Stimulated activated CD8-positive, alpha-beta memory T cell treated with anti-CD3 and anti-CD28 coated beads, Interleukin-12 subunit alpha, Interleukin-12 subunit beta, amount 100 ng/mL, for 24 hours (primary cell): ENCODE data around the gene IQSEC3.

ENCODE experiments used
- DNase-seq: peaks from one replicate; pipeline ENCODE4 v3.0.0-alpha.2; 2020; ENCODE audit errors: extremely low read depth

Gene IQSEC3

DNA sequence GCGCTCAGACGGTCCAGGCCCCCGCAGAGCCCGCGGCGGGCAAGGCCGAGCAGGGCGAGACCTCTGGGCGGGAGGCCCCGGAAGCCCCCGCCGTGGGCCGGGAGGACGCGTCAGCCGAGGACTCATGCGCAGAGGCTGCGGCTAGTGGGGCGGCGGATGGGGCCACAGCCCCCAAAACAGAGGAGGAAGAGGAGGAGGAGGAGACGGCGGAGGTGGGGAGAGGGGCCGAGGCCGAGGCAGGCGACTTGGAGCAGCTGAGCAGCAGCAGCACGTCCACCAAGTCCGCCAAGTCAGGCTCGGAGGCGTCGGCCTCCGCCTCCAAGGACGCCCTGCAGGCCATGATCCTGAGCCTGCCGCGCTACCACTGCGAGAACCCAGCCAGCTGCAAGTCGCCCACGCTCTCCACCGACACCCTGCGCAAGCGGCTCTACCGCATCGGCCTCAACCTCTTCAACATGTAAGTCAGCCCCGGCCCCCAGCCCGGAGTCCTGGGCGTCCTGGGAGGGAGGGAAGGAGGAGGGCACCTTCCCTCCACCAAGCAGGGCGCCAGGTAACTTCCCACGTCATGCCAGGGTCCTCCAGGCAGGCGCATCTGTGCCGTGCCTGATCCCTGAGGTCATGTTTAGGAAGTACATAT, 72.4 kb downstream of the IQSEC3 start:
- DNase-seq: no peak

DNA sequence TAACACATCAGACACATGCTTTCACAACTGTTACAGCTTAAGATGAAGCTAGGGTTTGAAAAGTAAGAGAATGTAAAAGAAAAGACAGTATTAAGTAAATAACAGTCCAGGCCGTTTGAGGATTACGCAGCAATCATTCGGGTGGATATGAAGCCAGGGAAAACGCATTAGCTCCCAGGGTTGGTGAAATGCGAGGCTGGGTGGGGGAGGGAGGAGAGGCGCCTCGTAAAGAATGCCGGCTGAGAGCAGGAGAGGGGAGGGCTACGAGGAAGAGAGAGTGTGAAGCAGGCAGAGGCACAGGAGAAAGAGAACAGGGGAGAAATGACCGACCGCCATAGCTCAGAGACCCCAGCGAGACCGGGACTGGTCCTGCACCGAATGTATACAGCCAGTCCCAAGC, 73.0 kb downstream of the IQSEC3 start:
- no peak for DNase-seq

DNA sequence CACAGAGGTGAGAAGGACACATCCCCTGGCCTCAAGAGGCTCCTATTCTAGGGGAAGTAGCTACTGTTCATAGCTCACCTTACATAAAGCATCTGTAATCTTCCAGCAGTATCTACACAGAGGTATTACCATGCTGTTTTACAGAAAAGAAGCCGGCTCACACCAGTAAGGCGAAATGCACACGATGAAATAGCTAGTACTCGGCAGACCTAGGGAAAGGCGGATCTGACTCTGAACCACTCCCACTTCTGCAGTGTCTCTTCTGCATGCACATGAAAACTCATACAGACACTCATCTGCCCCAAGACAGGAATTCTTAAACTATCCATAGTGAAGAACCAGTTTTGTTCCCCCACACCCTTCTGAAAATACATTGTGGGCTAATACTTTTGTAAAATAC, 73.6 kb downstream of the IQSEC3 start:
- DNase-seq: no peak

DNA sequence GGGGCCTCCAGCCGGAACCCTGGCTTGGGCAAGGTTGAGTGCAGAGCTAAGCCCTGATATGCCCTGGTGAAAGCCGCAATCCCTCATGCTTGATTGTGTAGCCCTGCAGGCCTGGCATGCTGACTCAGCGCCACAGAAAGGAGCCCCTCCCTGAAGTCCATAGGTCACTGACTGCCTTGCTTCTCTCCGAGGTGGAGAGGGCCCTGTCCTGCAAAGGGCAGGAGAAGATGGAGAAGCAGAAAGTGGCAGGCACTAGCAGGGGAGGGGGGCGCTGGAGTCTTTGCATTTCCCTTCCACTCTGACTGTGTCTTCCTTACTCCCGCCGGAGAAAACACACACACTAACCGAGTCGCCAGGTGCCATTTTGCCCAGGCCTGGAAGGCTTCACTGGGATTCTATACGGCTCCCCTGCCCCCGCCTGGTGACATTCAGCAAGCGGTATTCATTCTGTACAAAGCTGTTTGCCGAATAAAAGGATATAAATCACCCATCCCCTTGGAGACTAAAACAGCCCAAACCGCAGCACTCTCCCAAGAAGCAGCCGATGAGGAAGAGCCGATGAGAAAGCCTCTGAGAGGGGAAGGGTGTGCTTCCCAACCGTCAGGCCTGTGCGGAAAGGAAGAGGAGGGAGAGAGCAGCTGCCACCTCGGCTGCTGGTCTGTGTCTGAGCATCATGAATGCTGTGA, 77.5 kb downstream of the IQSEC3 start:
- DNase-seq: no peak

DNA sequence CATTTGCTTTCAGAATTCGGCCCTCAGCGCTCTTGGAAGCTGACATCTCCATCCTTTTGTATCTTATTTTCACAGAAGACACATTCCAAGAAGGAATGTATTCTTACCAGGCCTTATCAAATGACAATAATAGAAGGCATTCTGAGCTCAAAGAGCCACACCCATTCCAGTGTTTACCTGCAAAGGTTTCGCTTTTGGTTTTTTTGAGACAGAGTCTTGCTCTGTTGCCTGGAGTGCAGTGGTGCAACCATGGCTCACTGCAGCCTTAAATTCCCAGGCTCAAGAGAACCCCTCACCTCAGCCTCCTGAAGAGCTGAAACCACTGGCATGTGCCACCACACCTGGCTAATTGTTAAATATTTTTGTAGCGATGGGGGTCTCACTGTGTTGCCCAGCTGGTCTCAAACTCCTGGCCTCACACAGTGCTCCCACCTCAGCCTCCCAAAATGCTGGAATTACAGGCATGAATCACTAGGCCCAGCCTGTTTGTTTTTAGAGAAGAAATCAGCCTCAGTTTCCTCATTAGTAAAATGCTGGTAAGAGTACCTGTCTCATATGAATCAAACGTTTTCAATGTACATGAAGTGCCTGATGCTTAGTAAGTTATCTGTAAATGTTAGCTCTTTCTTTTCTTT, 78.2 kb downstream of the IQSEC3 start:
- no peak for DNase-seq

DNA sequence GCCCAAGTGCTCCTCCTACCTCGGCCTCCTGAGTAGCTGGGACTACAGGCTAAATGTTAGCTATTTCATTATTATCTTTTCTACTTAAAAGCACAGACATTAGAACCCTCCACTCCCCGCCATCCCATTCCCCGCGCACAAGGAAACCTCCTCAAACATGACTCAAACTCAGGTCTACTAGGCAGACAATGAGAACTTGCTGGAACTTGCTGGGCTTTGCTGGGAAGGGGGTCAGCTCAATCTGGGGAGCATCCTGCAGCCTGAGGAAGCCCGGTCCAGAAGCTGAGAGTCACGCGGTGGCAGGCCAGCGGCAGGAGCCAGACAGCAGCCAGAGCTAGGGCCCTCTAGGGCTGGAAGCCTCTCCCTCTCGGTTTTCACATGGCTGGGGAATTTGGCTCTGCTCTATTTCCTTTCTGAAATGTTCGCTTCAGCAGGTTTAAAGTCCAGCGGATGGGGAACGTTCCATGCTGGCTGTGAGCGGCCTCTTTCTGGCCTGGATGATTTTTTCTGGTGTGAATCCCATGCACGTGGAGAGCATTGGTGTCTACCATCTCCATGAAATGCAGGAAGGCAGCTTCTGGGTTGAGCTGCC, 78.9 kb downstream of the IQSEC3 start:
- no peak for DNase-seq

DNA sequence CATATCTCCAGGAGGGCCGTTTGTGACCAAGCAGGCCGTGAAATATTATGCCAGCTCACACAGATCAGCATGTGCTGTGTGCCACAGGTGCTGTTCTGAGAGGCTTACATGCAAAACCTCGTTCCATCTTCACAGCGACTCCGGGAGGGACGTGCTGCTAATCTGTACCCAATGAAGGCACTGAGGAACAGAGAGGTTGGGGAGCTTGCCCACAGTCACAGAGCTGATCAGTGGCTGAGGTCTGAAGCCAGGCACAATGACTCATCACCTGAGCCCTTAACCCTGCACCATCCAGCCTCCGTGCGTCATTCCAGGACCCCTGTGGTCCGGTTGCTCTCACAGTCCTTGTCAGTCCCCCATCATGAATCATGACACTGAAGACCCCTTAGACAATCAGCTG, 80.7 kb downstream of the IQSEC3 start:
- no peak for DNase-seq

DNA sequence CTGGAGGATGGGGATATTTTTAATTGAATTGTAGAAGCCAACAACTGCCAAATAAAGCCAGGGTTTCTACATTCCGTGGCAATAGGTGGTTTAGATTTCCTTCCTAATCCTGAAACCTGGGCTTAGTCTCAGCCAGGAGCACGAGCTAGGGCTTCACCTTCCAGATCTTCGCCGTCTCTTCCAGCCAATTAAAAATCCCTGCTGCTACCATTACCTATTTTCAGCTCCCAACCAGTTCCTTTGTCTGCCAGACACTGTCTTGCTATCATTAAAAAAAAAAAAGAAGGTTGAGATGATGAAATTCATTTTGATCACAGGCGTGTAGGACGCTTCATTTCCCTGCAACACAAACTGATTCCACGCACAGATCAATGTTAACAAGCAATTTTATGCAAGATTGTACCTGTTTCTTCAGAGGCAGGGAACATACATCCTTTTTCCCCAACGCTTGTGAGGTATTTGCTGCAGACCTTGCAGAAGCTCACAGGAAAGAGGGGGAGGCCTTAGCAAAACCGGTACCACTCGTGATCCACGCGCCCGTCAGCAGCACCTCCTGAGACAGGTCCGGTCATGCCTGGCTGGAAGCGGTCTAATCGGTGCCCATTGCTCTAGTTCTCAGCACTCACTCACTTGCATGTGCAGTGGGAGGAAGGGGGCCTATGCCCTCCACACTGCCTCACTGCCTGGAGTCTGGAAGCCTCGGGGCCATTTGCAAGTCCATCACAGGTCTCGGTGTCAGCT, 82.3 kb downstream of the IQSEC3 start:
- no peak for DNase-seq

DNA sequence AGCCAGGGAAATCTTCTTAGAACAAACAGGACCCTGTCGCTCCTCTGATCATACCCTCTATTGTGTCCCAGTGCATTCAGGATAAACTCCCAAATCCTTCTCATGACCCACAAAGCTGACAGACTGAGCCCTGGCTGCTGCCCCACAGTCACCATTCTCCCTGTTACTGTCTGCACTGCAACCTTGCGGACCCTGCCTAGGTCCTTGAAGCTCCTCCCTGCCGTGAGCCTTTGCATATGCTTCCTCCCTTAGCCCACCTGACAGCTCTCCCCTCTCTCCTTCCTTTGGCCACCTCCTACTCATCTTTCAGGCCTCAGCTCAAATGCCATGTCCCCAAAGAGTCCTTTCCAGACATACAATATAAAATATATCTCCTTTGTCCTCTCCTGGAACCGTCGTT, 85.0 kb downstream of the IQSEC3 start:
- no peak for DNase-seq

DNA sequence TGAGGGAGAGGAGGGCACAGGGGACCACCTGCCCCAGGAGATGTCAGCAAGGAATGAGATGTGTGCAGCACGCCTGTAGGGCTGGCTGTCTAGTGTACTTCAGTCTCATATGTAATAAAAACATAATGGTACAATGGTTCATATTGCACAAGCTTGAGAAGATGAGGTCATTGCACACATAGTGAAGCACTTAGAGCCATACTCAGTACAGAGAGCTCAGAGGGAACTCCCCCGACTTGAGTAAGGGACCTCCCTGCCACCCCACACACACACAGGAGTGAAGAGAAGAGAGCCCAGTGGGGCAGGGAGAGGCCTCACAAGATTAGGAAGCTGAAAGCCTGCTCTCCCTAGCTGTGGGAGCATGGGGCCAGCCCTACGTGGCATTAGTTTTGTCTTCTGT, 85.9 kb downstream of the IQSEC3 start:
- DNase-seq: no peak

DNA sequence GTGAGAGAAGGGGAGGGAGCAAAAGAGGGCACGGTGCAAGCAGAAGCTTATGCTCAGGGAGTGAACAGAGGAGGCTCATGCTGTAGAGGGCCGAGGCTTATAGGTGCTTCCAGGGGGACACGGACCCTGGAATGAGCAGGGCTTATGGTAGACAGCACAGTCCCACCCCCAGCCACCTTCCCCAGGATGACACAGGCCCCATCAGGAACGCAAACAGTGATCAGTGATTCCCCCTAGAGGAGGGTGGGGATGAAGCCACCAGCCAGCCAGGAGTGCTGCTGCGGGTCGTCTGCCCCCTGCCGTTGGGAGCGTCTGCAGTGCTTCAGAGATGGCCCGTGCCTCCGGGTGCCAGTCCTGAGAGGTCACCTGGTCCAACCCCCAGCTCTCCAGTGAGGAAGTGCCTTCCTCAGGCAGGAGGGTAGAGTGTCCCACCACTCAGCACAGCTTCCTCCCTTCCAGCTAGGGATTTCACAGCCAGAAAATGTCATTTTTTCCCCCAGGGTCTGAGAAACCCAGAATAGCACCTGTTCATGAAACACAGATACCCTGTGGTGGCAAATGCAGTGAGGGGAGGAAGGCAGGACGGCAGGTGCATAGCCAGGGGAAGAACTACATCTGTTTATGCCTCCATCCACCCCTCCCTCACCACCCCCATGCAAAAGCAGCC, 86.6 kb downstream of the IQSEC3 start:
- peak; percentile 21 for DNase-seq

DNA sequence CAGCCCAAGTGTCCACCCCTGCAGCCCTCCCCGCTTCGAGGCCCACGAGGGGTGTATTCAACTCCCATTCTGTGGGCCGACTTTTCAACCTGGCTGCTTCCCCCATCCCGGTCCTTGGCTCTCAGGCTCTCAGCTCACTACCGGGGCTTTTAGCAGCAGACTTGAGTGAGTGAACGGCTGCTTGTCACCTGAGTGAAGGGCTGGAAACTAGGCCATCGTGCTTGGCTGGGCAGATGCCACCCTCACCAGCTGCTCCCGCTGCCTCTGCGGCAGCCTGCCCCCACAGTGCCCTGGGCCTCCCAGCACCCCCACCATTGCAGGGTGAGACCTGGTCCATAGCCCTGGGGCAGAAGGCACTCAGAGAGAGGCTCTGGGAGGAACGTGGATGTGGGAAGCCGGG, 87.5 kb downstream of the IQSEC3 start:
- DNase-seq: no peak

DNA sequence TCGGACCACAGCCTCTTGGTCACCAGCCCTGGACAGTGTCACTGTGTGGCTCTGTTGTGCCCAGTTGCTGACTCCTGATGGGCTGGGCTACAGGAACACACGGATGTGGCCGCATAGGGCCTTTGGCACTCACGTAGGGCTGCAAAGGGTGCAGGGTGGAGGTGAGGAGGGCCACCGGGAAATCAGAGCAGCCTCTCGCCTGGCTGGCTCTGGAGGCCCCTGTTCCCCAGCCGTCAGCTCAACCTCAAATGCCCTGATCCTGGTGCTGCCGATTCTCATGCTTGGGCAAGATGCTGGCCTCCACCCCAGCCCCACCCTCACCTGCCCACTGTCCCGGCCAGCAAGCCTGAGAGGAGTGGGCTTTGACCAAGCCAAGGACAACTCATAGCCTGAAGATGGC, 88.4 kb downstream of the IQSEC3 start:
- no peak for DNase-seq

DNA sequence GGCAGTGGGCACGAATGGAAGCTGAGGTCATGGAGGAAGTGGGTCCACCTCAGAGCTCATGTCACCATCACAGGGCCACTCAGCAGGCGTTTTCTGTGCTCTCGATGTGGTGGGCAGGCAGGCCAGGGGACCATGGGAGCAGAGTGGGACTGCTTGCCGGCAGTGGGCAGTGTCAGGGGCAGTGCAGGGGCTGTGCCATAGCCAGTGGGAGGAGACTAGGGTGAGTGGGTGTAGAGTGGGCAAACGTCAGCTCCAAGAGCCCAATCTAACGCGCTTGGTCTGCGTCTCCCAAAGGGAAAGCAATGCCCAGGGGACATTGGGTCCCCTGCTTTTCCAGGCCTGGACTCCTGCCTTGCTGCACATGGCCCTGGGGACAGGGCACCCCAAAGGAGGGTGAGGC, 89.1 kb downstream of the IQSEC3 start:
- DNase-seq: no peak

DNA sequence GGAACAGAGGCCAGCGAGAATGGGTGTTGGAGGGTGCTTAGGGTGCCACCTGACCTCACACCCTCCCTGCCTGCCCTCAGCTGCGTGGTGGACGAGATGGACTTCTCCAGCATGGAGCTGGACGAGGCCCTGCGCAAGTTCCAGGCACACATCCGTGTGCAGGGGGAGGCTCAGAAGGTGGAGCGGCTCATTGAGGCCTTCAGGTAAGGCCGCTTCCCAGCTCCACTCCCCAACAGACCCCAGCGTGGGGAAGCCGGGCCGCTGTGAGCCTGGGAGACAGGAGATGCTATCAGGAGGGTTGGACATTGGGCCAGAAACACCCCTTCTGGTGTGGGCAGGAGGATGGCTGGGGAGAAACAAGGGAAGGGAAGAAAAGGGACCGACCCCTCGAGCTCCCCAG, 90.4 kb downstream of the IQSEC3 start:
- DNase-seq: no peak

DNA sequence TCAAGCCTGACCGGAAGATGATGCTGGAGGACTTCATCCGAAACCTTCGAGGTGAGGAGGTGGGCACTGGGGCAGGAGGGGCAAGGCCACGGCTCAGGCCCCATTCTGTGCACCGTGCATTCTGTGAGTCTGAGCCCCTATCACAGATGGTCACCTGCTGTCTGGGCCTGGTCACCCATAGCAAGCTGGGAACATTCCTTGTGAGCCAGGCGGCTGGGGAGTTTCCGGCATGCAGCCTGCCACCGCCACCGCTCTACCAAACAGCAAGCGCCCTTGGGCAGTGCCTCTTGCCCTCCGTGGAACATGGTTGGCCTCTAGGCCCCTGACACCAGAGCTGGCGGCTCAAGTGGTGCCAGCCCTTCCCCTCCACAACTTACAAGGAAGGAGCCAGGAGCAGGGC, 91.1 kb downstream of the IQSEC3 start:
- DNase-seq: no peak

DNA sequence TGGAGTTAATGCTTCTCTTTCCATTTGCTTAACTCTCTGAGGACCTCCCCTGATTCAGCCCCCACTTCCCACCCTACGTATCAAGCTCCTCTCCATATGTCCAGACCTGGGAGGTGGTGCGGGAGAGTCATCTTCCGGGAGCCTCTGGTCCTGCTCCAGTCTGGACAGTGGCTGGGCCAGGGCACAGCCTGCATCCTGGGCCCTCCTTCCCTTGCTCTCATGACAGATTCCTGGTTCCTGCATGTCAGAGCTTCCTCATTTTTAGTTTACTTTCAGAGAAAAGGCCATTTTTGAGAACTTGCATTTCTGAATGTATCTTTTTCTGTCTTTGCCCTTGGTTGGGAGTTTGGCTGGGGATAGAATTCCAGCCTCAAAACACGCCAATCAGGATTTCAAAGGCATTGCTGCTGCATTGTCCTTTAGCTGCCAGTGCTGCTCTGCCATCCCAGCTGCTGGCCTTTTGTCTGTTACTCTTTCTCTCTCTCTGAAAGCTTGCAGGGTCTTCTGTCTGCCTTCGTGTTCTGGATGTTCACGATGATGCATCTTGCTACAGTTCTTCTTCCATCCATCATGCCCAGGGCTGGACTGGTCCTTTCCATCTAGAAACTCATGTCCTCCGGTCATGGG, 92.7 kb downstream of the IQSEC3 start:
- no peak for DNase-seq

DNA sequence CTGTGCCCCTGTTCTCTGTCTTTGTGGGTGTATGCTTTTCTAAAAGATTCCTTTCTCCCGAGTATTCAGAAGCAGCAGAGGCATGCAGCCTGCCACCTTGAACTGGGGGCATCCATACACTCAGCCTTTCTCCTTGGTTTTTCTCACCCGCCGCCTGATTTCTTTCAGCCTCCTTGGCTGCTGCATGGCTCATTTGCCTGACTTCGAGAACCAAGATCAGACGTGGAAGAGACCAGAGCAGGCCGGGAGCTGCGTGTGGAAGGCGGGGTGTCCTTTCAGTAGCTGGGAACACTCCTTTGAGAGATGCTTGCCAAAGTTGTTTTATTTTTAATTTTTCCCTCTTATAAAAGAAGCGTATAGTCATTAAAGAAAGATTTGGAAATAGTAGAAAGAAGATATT, 94.3 kb downstream of the IQSEC3 start:
- DNase-seq: no peak

DNA sequence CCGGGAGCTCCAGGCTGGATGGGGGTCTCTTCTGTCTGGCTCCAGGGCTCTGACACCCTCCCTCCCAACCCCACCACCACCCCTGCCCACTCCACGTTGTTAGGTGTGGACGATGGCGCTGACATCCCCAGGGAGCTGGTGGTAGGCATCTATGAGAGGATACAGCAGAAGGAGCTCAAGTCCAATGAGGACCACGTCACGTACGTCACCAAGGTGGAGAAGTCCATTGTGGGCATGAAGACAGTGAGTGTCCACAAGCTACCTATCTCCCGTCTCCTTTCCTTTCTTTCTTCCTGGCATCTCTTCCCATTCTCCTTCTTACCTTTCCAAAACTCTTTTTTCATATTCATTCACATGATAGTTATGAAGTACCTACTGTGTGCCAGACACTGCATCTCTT, 95.3 kb downstream of the IQSEC3 start:
- no peak for DNase-seq

DNA sequence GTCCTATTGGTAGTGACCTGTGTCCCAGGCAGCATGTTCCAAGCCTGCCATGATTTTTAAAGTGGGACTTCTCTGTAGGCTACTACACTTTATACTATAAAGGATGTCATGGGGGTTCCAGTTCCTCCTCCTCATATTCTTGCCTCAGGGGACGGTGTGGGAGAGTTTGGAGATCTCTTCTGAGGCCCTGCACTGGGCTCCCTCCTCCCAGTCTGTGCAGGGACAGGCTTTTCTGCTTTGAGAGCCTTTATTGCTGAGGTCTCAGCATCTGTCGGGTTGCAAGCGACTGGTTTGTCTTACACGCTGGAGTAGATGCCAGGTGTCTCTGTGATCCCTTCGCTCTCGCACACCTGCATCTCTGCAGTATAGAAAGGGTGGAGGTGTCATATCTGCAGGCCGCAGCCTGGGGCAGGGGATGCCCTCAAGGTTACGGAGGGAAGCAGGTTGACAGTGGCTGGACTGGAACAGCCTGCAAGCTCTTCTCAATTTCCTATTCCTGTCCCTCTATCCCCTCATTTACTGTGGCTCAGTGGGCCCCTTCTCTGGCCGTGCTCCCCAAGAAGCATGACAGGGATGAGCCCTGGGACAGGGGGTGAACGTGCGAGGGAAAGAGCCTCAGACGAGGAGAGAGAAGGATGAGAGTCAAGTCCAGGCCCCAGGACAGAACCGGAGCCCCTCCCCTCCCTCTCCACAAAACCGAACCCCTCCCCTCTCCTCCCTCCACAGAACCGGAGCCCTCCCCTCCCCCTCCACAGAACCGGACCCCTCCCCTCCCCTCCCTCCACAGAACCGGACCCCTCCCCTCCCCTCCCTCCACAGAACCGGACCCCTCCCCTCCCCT, 96.1 kb downstream of the IQSEC3 start:
- DNase-seq: no peak
